Liver (tissue), 9 donors: Measurements from ENCODE around the gene GALNT10. TPM values are rescaled to one million over a fixed set of nuclear protein-coding genes. Genes with fewer than 3 reads are reported as not detected.

ENCODE experiments used
- DNase-seq: peaks from one replicate; pipeline ENCODE4 v3.0.0-alpha.2; 2017; ENCODE audit warnings: low spot score
- H3K27ac ChIP-seq, 2 donors: one replicate each; pipeline ENCODE4 v1.7.0; 2013; ENCODE audit warnings: inconsistent platforms in 2 of 2, low read length in 2 of 2, control low read depth in 1 of 2, low read depth in 1 of 2, mild to moderate bottlenecking in 1 of 2
- H3K27me3 ChIP-seq, 4 donors: one replicate each; pipeline versions ENCODE4 v1.6.1 to v1.7.0; 2013; ENCODE audit warnings: low read length in 3 of 4, inconsistent platforms in 1 of 4, mild to moderate bottlenecking in 1 of 4, moderate library complexity in 1 of 4; ENCODE audit not compliant: control insufficient read depth in 4 of 4, insufficient read depth in 4 of 4
- H3K36me3 ChIP-seq, 4 donors: one replicate each; pipeline versions ENCODE4 v1.6.1 to v1.7.0; 2013; ENCODE audit warnings: low read length in 3 of 4, mild to moderate bottlenecking in 3 of 4, low read depth in 1 of 4, moderate library complexity in 1 of 4; ENCODE audit not compliant: control insufficient read depth in 4 of 4, insufficient read depth in 3 of 4
- H3K4me1 ChIP-seq, 4 donors: one replicate each; pipeline versions ENCODE4 v1.6.1 to v1.7.0; 2013; ENCODE audit warnings: low read length in 3 of 4, mild to moderate bottlenecking in 3 of 4, moderate library complexity in 1 of 4; ENCODE audit not compliant: control insufficient read depth in 4 of 4, insufficient read depth in 4 of 4
- H3K4me3 ChIP-seq, 3 donors: one replicate each; pipeline versions ENCODE4 v1.6.1 to v1.7.0; 2013; ENCODE audit warnings: low read length in 3 of 3, control low read depth in 1 of 3, low read depth in 1 of 3, mild to moderate bottlenecking in 1 of 3
- H3K9ac ChIP-seq, 2 donors: one replicate each; pipeline ENCODE4 v1.7.0; 2013; ENCODE audit warnings: low read length in 2 of 2, mild to moderate bottlenecking in 2 of 2, moderate library complexity in 2 of 2, control low read depth in 1 of 2, low read depth in 1 of 2
- H3K9me3 ChIP-seq, 4 donors: one replicate each; pipeline versions ENCODE4 v1.6.1 to v1.7.0; 2013; ENCODE audit warnings: low read length in 3 of 4; ENCODE audit not compliant: control insufficient read depth in 4 of 4
- ATF3 ChIP-seq: IDR thresholded peaks from 2 replicates; pipeline ENCODE4 v1.6.1; 2016; ENCODE audit warnings: antibody characterized with exemption
- CTCF ChIP-seq: fragments of 150-350 bp; IDR thresholded peaks from 2 replicates; pipeline ENCODE4 v1.5.1; 2017; ENCODE audit warnings: improper control_type of control experiment, low read depth, low read length; ENCODE audit not compliant: missing input control
- EGR1 ChIP-seq, 2 donors: IDR thresholded peaks; 2 replicates each; pipeline ENCODE4 v1.6.1; 2016 to 2018; ENCODE audit warnings: antibody characterized with exemption in 2 of 2, low read depth in 2 of 2
- FOXA1 ChIP-seq: IDR thresholded peaks from 2 replicates; pipeline ENCODE4 v1.6.1; 2016; ENCODE audit warnings: antibody characterized with exemption
- FOXA2 ChIP-seq: IDR thresholded peaks from 2 replicates; pipeline ENCODE4 v1.6.1; 2016; ENCODE audit warnings: antibody characterized with exemption
- GABPA ChIP-seq, 2 donors: IDR thresholded peaks in 1 of 2; conservative IDR thresholded peaks in 1 of 2; 2 replicates each; pipeline ENCODE4 v1.6.1; 2016; ENCODE audit warnings: antibody characterized with exemption in 2 of 2, mild to moderate bottlenecking in 1 of 2, moderate library complexity in 1 of 2
- HNF4A ChIP-seq, 2 donors: conservative IDR thresholded peaks; 2 replicates each; pipeline ENCODE4 v1.6.1; 2016; ENCODE audit warnings: antibody characterized with exemption in 2 of 2, mild to moderate bottlenecking in 2 of 2
- HNF4G ChIP-seq: IDR thresholded peaks from 2 replicates; pipeline ENCODE4 v1.6.1; 2016; ENCODE audit warnings: antibody characterized with exemption
- JUND ChIP-seq, 2 donors: IDR thresholded peaks; 2 replicates each; pipeline ENCODE4 v1.6.1; 2016; ENCODE audit warnings: antibody characterized with exemption in 2 of 2
- MAX ChIP-seq: IDR thresholded peaks from 2 replicates; pipeline ENCODE4 v1.6.1; 2016; ENCODE audit warnings: antibody characterized with exemption
- NR2F2 ChIP-seq: IDR thresholded peaks from 2 replicates; pipeline ENCODE4 v1.6.1; 2016; ENCODE audit warnings: antibody characterized with exemption
- RAD21 ChIP-seq, 2 donors: IDR thresholded peaks; 2 replicates each; pipeline ENCODE4 v1.6.1; 2016; ENCODE audit warnings: antibody characterized with exemption in 2 of 2, mild to moderate bottlenecking in 2 of 2
- REST ChIP-seq: IDR thresholded peaks from 2 replicates; pipeline ENCODE4 v1.6.1; 2016; ENCODE audit warnings: antibody characterized with exemption, mild to moderate bottlenecking
- RXRA ChIP-seq, 2 donors: IDR thresholded peaks; 2 replicates each; pipeline ENCODE4 v1.6.1; 2017 to 2018; ENCODE audit warnings: antibody characterized with exemption in 2 of 2, mild to moderate bottlenecking in 1 of 2
- SP1 ChIP-seq: IDR thresholded peaks from 2 replicates; pipeline ENCODE4 v1.6.1; 2018; ENCODE audit warnings: antibody characterized with exemption, mild to moderate bottlenecking
- TAF1 ChIP-seq: conservative IDR thresholded peaks from 2 replicates; pipeline ENCODE4 v1.6.1; 2016; ENCODE audit warnings: antibody characterized with exemption, mild to moderate bottlenecking
- YY1 ChIP-seq: IDR thresholded peaks from 2 replicates; pipeline ENCODE4 v1.6.1; 2016; ENCODE audit warnings: antibody characterized with exemption, mild to moderate bottlenecking
- ZBTB33 ChIP-seq: IDR thresholded peaks from 2 replicates; pipeline ENCODE4 v1.6.1; 2016; ENCODE audit warnings: antibody characterized with exemption
- WGBS: extraction: QIAGEN DNeasy Blood & Tissue Kit; methylation state at CpG from one replicate; pipeline ENCODE4 v1.1.7; 2013; 5-methylcytosine and 5-hydroxymethylcytosine counted together
- polyA plus RNA-seq, 2 donors: library from polyadenylated mRNA; stranded (reverse) in 1 of 2; unstranded in 1 of 2; fragments of 200-250 nt in 1 of 2; fragments of >200 nt in 1 of 2; fragmentation: Nextera tagmentation in 1 of 2; extraction: Ambion mirVana in 1 of 2; gene quantifications; one replicate each; pipeline versions ENCODE4 v1.2.1 to v1.2.3, GENCODE V29; 2013 to 2015
- total RNA-seq, 2 donors: library from RNA; depleted of rRNA; stranded (reverse); fragments of >200 nt; gene quantifications; one replicate each; pipeline ENCODE4 v1.2.3, GENCODE V29; 2014
- donor health status: healthy.
- donor health status: healthy.
- donor health status: healthy.
- donor health status: healthy.
- donor health status: healthy.

GALNT10 gene
- total and polyA plus RNA-seq, 4 donors, result 1.1 to 17.8 (median 5.3) TPM

- no peaks in the 10 kb centered on the region for H3K27me3 ChIP-seq
- 93% methylated on average over 5 of the region's 5 CpGs for WGBS
- peaks cover 3 to 8% (median 5%) of the 10 kb centered on the region in 4 donors for H3K4me1 ChIP-seq
- DNase-seq, result no peak
- H3K36me3 ChIP-seq, result no peaks in the 10 kb centered on the region
- no peak for TF ChIP-seq TAF1
- no peak for TF ChIP-seq HNF4A (conservative IDR thresholded peaks at IDR 0.05)
- H3K27ac ChIP-seq, result no peak overlapping the region
- no peak overlapping the region for H3K9ac ChIP-seq
- H3K4me3 ChIP-seq, result no peak overlapping the region
- no peaks in the 10 kb centered on the region for H3K9me3 ChIP-seq
These were observed 210.8 kb downstream of the GALNT10 start for GRCh38 chr5:154401355-154401754.

- Histone ChIP-seq H3K9ac (no peak overlapping the region), H3K27me3 (no peaks in the 10 kb centered on the region), H3K4me1 (peaks cover 3 to 8% (median 5%) of the 10 kb centered on the region in 4 donors), H3K4me3 (no peak overlapping the region), H3K27ac (no peak overlapping the region), H3K36me3 (no peaks in the 10 kb centered on the region), H3K9me3 (no peaks in the 10 kb centered on the region)
- 96% methylated on average over 9 of the region's 9 CpGs for WGBS
- no peak for TF ChIP-seq SP1
- no peak for DNase-seq
These were observed 211.4 kb downstream of the GALNT10 start for GRCh38 chr5:154401931-154402330.

GRCh38 chr5:154402611-154403010, 212.1 kb downstream of the GALNT10 start:
- WGBS, result 92% methylated on average over 10 of the region's 10 CpGs
- no peaks in the 10 kb centered on the region for H3K27me3 ChIP-seq
- H3K9ac ChIP-seq, result no peak overlapping the region
- no peaks in the 10 kb centered on the region for H3K9me3 ChIP-seq
- H3K4me3 ChIP-seq, result no peak overlapping the region
- DNase-seq, result no peak
- H3K4me1 ChIP-seq, result peaks cover under 1 to 8% (median 4%) of the 10 kb centered on the region in 4 donors
- no peak overlapping the region for H3K27ac ChIP-seq
- no peaks in the 10 kb centered on the region for H3K36me3 ChIP-seq
- TF ChIP-seq NR2F2 (no peak), ATF3 (no peak), JUND (IDR thresholded peaks at IDR 0.05) (no peak), TAF1 (no peak), CTCF (no peak), MAX (no peak), YY1 (no peak), GABPA (IDR thresholded peaks at IDR 0.05 in 1 of 2, conservative IDR thresholded peaks at IDR 0.05 in 1 of 2) (no peak), FOXA1 (no peak), FOXA2 (no peak), ZBTB33 (no peak), HNF4G (no peak), EGR1 (IDR thresholded peaks at IDR 0.05; ENCODE audit: low read depth in 2 of 2) (no peak), RAD21 (IDR thresholded peaks at IDR 0.05) (no peak), REST (no peak), HNF4A (conservative IDR thresholded peaks at IDR 0.05) (no peak), SP1 (no peak), RXRA (IDR thresholded peaks at IDR 0.05) (no peak)
